GM23338 (cell line): ENCODE data around the gene MDGA2. TPM values are rescaled to one million over a fixed set of nuclear protein-coding genes. Genes with fewer than 3 reads are reported as not detected.

Source experiments
- EZH2phosphoT487 ChIP-seq: fragments of 200-600 bp; sonication (generic); IDR thresholded peaks from one replicate; pipeline ENCODE4 v1.8.1; 2018; ENCODE audit warnings: antibody characterized with exemption; ENCODE audit not compliant: unreplicated experiment
- POLR2AphosphoS5 ChIP-seq: IDR thresholded peaks from 2 replicates; pipeline ENCODE4 v1.6.1; 2016; ENCODE audit warnings: antibody characterized with exemption, low read depth
- ZNF114 ChIP-seq: fragments of 250-450 bp; sonication (Bioruptor Pico); IDR thresholded peaks from 2 replicates; pipeline ENCODE4 v1.5.0; 2020; ENCODE audit warnings: mild to moderate bottlenecking, moderate library complexity
- polyA plus RNA-seq: library from polyadenylated mRNA; unstranded; fragments of >200 nt; fragmentation: Nextera tagmentation; extraction: Ambion mirVana; gene quantifications from 2 replicates; pipeline ENCODE4 v1.2.1, GENCODE V29; 2016
- total RNA-seq: library from RNA; depleted of rRNA; stranded (reverse); fragments of >200 nt; shearing (Covaris generic); gene quantifications from 2 replicates; pipeline ENCODE4 v1.2.3, GENCODE V29; 2014
- TF ChIP-seq, protein P1 (sequence below): fragments of 250-450 bp; sonication (Bioruptor Pico); IDR thresholded peaks from 2 replicates; pipeline ENCODE4 v1.5.0; 2020; ENCODE audit warnings: mild to moderate bottlenecking, moderate library complexity
- TF ChIP-seq, protein P2 (sequence below): IDR thresholded peaks from one replicate; pipeline ENCODE4 v1.6.1; 2018; ENCODE audit warnings: antibody characterized with exemption; ENCODE audit not compliant: unreplicated experiment
- TF ChIP-seq, protein P3 (sequence below), 2 experiments: fragments of 200-600 bp in 1 of 2; sonication (generic) in 1 of 2; conservative IDR thresholded peaks; 2 replicates each; pipeline versions ENCODE4 v1.5.1 to v1.6.1; 2016 to 2017; ENCODE audit warnings: antibody characterized with exemption in 2 of 2, low read depth in 2 of 2, mild to moderate bottlenecking in 2 of 2, moderate library complexity in 1 of 2

MDGA2 gene
- total and polyA plus RNA-seq, 2 experiments from 2014 or later = 0.68 to 1.7 TPM

DNA sequence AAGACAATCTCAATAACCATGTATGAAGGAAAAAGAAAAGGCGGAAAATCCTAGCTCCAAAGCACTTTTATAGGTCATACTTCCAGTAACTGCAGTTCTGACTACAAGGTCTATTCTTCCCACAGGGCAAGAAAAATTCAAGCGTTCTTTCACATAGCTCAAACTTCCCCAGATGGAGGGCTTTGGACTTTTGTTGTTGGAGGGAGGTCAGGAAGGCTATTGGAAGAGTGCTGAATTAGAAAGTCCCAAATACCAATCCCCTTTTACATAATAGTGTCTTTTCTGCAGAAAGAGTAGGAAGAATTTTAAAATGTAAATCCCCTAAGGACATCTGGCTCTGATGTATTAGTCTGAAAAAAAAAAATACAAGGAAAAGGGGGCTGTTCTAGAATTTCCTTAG, 309.4 kb downstream of the MDGA2 start (continued):
- TF ChIP-seq, protein P1, sequence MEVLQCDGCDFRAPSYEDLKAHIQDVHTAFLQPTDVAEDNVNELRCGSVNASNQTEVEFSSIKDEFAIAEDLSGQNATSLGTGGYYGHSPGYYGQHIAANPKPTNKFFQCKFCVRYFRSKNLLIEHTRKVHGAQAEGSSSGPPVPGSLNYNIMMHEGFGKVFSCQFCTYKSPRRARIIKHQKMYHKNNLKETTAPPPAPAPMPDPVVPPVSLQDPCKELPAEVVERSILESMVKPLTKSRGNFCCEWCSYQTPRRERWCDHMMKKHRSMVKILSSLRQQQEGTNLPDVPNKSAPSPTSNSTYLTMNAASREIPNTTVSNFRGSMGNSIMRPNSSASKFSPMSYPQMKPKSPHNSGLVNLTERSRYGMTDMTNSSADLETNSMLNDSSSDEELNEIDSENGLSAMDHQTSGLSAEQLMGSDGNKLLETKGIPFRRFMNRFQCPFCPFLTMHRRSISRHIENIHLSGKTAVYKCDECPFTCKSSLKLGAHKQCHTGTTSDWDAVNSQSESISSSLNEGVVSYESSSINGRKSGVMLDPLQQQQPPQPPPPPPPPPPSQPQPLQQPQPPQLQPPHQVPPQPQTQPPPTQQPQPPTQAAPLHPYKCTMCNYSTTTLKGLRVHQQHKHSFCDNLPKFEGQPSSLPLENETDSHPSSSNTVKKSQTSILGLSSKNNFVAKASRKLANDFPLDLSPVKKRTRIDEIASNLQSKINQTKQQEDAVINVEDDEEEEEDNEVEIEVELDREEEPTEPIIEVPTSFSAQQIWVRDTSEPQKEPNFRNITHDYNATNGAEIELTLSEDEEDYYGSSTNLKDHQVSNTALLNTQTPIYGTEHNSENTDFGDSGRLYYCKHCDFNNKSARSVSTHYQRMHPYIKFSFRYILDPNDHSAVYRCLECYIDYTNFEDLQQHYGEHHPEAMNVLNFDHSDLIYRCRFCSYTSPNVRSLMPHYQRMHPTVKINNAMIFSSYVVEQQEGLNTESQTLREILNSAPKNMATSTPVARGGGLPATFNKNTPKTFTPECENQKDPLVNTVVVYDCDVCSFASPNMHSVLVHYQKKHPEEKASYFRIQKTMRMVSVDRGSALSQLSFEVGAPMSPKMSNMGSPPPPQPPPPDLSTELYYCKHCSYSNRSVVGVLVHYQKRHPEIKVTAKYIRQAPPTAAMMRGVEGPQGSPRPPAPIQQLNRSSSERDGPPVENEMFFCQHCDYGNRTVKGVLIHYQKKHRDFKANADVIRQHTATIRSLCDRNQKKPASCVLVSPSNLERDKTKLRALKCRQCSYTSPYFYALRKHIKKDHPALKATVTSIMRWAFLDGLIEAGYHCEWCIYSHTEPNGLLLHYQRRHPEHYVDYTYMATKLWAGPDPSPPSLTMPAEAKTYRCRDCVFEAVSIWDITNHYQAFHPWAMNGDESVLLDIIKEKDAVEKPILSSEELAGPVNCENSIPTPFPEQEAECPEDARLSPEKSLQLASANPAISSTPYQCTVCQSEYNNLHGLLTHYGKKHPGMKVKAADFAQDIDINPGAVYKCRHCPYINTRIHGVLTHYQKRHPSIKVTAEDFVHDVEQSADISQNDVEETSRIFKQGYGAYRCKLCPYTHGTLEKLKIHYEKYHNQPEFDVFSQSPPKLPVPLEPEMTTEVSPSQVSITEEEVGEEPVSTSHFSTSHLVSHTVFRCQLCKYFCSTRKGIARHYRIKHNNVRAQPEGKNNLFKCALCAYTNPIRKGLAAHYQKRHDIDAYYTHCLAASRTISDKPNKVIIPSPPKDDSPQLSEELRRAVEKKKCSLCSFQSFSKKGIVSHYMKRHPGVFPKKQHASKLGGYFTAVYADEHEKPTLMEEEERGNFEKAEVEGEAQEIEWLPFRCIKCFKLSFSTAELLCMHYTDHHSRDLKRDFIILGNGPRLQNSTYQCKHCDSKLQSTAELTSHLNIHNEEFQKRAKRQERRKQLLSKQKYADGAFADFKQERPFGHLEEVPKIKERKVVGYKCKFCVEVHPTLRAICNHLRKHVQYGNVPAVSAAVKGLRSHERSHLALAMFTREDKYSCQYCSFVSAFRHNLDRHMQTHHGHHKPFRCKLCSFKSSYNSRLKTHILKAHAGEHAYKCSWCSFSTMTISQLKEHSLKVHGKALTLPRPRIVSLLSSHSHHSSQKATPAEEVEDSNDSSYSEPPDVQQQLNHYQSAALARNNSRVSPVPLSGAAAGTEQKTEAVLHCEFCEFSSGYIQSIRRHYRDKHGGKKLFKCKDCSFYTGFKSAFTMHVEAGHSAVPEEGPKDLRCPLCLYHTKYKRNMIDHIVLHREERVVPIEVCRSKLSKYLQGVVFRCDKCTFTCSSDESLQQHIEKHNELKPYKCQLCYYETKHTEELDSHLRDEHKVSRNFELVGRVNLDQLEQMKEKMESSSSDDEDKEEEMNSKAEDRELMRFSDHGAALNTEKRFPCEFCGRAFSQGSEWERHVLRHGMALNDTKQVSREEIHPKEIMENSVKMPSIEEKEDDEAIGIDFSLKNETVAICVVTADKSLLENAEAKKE = no peak
- no peak for TF ChIP-seq EZH2phosphoT487
- no peak for TF ChIP-seq ZNF114
- TF ChIP-seq, protein P2, sequence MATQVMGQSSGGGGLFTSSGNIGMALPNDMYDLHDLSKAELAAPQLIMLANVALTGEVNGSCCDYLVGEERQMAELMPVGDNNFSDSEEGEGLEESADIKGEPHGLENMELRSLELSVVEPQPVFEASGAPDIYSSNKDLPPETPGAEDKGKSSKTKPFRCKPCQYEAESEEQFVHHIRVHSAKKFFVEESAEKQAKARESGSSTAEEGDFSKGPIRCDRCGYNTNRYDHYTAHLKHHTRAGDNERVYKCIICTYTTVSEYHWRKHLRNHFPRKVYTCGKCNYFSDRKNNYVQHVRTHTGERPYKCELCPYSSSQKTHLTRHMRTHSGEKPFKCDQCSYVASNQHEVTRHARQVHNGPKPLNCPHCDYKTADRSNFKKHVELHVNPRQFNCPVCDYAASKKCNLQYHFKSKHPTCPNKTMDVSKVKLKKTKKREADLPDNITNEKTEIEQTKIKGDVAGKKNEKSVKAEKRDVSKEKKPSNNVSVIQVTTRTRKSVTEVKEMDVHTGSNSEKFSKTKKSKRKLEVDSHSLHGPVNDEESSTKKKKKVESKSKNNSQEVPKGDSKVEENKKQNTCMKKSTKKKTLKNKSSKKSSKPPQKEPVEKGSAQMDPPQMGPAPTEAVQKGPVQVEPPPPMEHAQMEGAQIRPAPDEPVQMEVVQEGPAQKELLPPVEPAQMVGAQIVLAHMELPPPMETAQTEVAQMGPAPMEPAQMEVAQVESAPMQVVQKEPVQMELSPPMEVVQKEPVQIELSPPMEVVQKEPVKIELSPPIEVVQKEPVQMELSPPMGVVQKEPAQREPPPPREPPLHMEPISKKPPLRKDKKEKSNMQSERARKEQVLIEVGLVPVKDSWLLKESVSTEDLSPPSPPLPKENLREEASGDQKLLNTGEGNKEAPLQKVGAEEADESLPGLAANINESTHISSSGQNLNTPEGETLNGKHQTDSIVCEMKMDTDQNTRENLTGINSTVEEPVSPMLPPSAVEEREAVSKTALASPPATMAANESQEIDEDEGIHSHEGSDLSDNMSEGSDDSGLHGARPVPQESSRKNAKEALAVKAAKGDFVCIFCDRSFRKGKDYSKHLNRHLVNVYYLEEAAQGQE = no peak
- no peak for TF ChIP-seq POLR2AphosphoS5
- TF ChIP-seq, protein P3, sequence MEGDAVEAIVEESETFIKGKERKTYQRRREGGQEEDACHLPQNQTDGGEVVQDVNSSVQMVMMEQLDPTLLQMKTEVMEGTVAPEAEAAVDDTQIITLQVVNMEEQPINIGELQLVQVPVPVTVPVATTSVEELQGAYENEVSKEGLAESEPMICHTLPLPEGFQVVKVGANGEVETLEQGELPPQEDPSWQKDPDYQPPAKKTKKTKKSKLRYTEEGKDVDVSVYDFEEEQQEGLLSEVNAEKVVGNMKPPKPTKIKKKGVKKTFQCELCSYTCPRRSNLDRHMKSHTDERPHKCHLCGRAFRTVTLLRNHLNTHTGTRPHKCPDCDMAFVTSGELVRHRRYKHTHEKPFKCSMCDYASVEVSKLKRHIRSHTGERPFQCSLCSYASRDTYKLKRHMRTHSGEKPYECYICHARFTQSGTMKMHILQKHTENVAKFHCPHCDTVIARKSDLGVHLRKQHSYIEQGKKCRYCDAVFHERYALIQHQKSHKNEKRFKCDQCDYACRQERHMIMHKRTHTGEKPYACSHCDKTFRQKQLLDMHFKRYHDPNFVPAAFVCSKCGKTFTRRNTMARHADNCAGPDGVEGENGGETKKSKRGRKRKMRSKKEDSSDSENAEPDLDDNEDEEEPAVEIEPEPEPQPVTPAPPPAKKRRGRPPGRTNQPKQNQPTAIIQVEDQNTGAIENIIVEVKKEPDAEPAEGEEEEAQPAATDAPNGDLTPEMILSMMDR (conservative IDR thresholded peaks at IDR 0.05; ENCODE audit: low read depth in 2 of 2) = no peak
